Lung (tissue), 12 donors: Measurements from ENCODE around the gene TMEM106B. TPM values are rescaled to one million over a fixed set of nuclear protein-coding genes. Genes with fewer than 3 reads are reported as not detected.

Source experiments
- ATAC-seq: fragments of 200-7000 bp; cut with Tn5 transposase; one replicate; pipeline ENCODE4 v1.9.1; 2020; ENCODE audit warnings: moderate number of reproducible peaks; ENCODE audit not compliant: insufficient read depth, low FRiP score
- DNase-seq, 3 donors: peaks; one replicate each; pipeline ENCODE4 v3.0.0-alpha.2; 2013 to 2017
- H3K27ac ChIP-seq, 2 donors: one replicate each; pipeline ENCODE4 v1.5.1; 2013; ENCODE audit warnings: mild to moderate bottlenecking in 2 of 2, moderate library complexity in 2 of 2, control low read depth in 1 of 2, inconsistent platforms in 1 of 2, low read depth in 1 of 2, low read length in 1 of 2
- H3K27me3 ChIP-seq, 3 donors: one replicate each; pipeline ENCODE4 v1.5.1; 2013; ENCODE audit warnings: low read length in 2 of 3; ENCODE audit not compliant: control insufficient read depth in 3 of 3, insufficient read depth in 3 of 3
- H3K36me3 ChIP-seq, 4 donors: one replicate each; pipeline ENCODE4 v1.5.1; 2013; ENCODE audit warnings: low read length in 4 of 4, mild to moderate bottlenecking in 1 of 4, moderate library complexity in 1 of 4; ENCODE audit not compliant: control insufficient read depth in 4 of 4, insufficient read depth in 4 of 4
- H3K4me1 ChIP-seq, 5 donors: one replicate each; pipeline ENCODE4 v1.5.1; 2013; ENCODE audit warnings: low read length in 5 of 5, mild to moderate bottlenecking in 2 of 5, moderate library complexity in 1 of 5; ENCODE audit not compliant: control insufficient read depth in 5 of 5, insufficient read depth in 5 of 5
- H3K4me3 ChIP-seq: one replicate; pipeline ENCODE4 v1.5.1; 2013; ENCODE audit warnings: mild to moderate bottlenecking, control low read depth, moderate library complexity
- H3K9ac ChIP-seq, 2 donors: one replicate each; pipeline ENCODE4 v1.5.1; 2013; ENCODE audit warnings: low read length in 2 of 2, control low read depth in 1 of 2; ENCODE audit not compliant: insufficient read depth in 1 of 2
- H3K9me3 ChIP-seq, 4 donors: one replicate each; pipeline ENCODE4 v1.5.1; 2013; ENCODE audit warnings: low read length in 3 of 4, mild to moderate bottlenecking in 1 of 4, moderate library complexity in 1 of 4; ENCODE audit not compliant: control insufficient read depth in 4 of 4, insufficient read depth in 3 of 4
- WGBS, 2 donors: extraction: QIAGEN DNeasy Blood & Tissue Kit; methylation state at CpG; one replicate each; pipeline ENCODE4 v1.1.7; 2013; 5-methylcytosine and 5-hydroxymethylcytosine counted together
- polyA plus RNA-seq, 2 donors: library from polyadenylated mRNA; stranded (reverse); fragments of 200-250 nt; gene quantifications; one replicate each; pipeline ENCODE4 v1.2.1, GENCODE V29; 2013
- total RNA-seq, 2 donors: library from RNA; depleted of rRNA in 1 of 2; stranded (reverse); fragments of >200 nt in 1 of 2; gene quantifications; one replicate each; pipeline ENCODE4 v1.2.1, GENCODE V29; 2014 to 2021
- TF ChIP-seq, protein P1 (sequence below): IDR thresholded peaks from 2 replicates; pipeline ENCODE4 v1.5.1; 2012; ENCODE audit warnings: mild to moderate bottlenecking; ENCODE audit errors: control extremely low read depth, extremely low read depth
- donor health status: control.
- donor health status: control.
- donor health status: Bipolar disorder and iron deficiency.
- donor health status: healthy.
- donor health status: DM: yes; HTN: yes; CAD: no.

The TMEM106B gene
- total and polyA plus RNA-seq, 4 donors = 11.8 to 100 (median 24.8) TPM

- ATAC-seq (no peak), DNase-seq (no peak)
- peaks cover 0 to 3% (median 0%) of the 10 kb centered on the region in 5 donors for H3K4me1 ChIP-seq
- H3K9ac ChIP-seq = no peak overlapping the region
- no peak overlapping the region for H3K4me3 ChIP-seq
- TF ChIP-seq, protein P1, sequence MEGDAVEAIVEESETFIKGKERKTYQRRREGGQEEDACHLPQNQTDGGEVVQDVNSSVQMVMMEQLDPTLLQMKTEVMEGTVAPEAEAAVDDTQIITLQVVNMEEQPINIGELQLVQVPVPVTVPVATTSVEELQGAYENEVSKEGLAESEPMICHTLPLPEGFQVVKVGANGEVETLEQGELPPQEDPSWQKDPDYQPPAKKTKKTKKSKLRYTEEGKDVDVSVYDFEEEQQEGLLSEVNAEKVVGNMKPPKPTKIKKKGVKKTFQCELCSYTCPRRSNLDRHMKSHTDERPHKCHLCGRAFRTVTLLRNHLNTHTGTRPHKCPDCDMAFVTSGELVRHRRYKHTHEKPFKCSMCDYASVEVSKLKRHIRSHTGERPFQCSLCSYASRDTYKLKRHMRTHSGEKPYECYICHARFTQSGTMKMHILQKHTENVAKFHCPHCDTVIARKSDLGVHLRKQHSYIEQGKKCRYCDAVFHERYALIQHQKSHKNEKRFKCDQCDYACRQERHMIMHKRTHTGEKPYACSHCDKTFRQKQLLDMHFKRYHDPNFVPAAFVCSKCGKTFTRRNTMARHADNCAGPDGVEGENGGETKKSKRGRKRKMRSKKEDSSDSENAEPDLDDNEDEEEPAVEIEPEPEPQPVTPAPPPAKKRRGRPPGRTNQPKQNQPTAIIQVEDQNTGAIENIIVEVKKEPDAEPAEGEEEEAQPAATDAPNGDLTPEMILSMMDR = no peak
- no peaks in the 10 kb centered on the region for H3K9me3 ChIP-seq
- 76 to 82% methylated on average over 2 of the region's 2 CpGs for WGBS, 2 donors
- H3K36me3 ChIP-seq = no peaks in the 10 kb centered on the region
- H3K27me3 ChIP-seq = no peaks in the 10 kb centered on the region
- no peak overlapping the region for H3K27ac ChIP-seq
Measured at GRCh38 chr7:12173671-12174070, 37.4 kb upstream of the TMEM106B start.

DNA sequence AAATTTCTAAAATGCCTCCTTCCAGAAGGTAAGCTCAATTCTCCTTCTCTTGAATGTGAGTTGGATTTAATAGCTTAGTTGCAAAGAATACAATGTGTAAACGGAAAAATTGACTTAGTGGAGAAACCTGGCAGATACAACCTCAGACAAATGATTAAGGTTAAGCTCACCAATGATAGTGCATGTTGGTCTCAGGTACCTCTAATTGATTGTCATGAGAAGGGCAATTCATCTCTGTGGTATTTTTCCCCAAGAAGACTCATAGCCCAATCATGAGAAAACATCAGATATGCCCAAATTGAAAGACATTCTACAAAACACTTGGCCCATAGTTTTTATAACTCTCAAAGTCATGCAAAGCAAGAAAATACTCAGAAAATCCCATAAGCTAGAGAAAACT is 36.2 kb upstream of the TMEM106B start:
- Histone ChIP-seq H3K9ac (no peak overlapping the region), H3K9me3 (no peaks in the 10 kb centered on the region), H3K4me1 (peaks cover 0 to 3% (median 0%) of the 10 kb centered on the region in 5 donors), H3K27me3 (no peaks in the 10 kb centered on the region), H3K36me3 (no peaks in the 10 kb centered on the region), H3K27ac (no peak overlapping the region), H3K4me3 (no peak overlapping the region)
- ATAC-seq = no peak
- TF ChIP-seq, protein P1 = no peak
- WGBS, 2 donors = 97% methylated on average over 1 of the region's 1 CpG
- DNase-seq = no peak

DNA sequence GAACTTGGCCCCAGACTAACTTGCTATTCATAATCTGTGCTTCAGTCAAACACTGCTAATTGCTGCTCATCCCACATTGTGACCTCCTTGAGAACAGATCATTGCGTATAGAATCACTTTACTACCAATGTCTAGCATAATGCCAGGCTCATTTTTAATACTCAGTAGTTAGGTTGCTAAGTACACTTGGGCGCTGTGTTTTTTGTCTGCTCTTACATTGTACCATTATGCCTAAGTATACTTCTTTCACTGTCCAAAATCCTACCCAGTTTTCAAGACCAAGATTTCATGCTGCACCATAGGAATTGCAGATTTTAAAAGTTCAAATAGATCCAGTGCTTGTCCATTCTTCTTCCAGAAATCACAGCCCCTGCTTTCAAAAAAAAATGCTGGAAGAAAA is 32.8 kb upstream of the TMEM106B start:
- DNase-seq = no peak
- TF ChIP-seq, protein P1 = no peak
- Histone ChIP-seq H3K27ac (no peak overlapping the region), H3K4me3 (no peak overlapping the region), H3K4me1 (no peaks in the 10 kb centered on the region), H3K27me3 (no peaks in the 10 kb centered on the region), H3K36me3 (no peaks in the 10 kb centered on the region), H3K9me3 (no peaks in the 10 kb centered on the region), H3K9ac (no peak overlapping the region)
- ATAC-seq = no peak
- 81 to 92% methylated on average over 2 of the region's 2 CpGs for WGBS, 2 donors

DNA sequence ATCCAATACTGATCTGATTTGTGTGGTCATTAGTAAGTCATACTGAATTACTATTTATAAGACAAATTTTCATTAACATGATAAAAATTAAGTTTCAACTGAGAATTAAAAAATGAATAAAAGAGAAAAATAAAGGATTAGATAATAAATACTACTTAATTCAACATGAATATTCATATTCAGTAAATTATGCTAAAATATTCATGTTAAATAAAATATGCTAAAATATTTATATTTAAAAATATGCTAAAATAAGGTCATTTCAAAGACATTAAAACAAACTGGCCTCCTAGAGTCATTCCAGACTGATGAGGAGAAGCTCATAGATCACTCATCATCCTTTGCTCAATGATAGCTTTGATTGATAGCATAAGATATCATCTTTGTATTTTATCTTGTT is 16.7 kb upstream of the TMEM106B start:
- DNase-seq (no peak), ATAC-seq (no peak)
- Histone ChIP-seq H3K27ac (no peak overlapping the region), H3K27me3 (no peaks in the 10 kb centered on the region), H3K9me3 (no peaks in the 10 kb centered on the region), H3K9ac (no peak overlapping the region), H3K4me1 (no peaks in the 10 kb centered on the region), H3K36me3 (no peaks in the 10 kb centered on the region), H3K4me3 (no peak overlapping the region)
- TF ChIP-seq, protein P1 = no peak
